GM21529 (cell line): ENCODE measurements around the gene PLEKHM1.

Experiments
- ATAC-seq: cut with Tn5 transposase; IDR thresholded peaks from one replicate; pipeline ENCODE4 v1.9.1; 2021; ENCODE audit not compliant: unreplicated experiment

PLEKHM1 gene

DNA sequence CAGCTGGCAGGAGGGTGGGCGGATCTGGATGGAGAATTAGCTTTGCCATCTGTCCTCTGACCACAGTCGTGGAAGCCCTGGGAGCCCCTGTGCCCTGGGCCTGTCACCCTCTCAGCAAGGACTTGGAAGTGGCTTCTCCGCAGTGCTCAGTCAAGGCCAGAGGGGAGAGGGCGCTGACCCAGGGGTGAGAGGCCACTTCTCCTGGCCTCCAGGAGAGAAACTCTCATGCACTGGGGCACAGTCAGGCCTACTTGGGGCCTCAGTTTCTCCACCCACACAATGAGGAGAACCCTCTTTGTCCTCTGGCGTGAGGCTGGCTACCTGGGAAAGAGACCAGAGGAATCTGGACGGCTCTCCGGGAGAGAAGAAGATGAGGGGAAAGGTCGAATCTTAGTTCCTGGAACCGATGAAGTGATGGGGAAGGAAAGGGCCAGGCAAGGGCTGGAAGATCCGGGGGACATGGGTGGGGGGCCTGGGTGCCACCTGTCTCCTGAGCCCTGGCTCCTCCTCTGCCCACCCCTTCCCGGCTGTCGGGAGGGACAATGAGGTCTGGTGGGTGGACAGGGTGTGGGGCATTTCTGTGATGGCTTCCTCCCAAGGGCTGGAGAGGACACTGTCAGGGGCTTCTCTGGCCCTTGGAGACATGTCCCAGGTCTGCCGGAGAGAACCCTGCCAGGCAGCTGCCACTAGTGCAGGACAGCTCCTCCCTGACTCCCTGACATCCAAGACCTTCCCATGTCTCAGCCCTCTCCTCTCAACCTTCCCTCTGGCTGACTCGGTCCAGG is 48.8 kb downstream of the PLEKHM1 start:
- no peak for ATAC-seq

DNA sequence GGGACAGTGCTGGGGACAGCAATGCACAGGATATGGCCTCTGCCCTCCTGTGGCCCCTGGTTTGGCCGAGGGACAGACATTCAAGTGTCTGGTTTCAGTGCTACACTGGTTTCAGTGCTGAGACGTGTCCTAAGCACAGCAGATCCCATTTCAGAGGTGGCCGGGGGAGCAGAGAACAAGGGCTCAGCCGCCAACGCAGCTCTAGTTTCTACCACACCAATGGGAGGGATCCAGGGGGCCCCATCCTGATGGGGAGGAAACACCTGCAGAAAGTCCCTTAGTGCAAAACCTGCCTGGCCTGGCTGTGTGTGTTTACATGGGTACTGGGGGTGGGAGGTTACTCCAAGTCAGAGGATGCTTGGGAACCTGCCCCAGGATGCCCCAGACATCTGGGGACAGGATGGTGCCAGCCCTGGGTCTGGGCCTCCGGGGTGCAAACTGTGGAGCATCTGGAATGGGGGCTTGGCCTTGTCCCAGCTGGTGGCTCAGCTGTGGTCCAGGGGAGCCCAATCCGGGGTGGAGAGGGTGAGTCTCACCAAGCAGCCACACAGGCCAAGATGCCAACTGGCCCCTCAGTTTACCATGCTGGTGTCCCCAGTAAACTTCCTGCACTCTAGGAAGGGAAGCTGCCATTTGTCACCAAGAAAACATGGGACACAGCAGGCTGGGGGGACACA is 49.5 kb downstream of the PLEKHM1 start:
- ATAC-seq, result peak; percentile 85

DNA sequence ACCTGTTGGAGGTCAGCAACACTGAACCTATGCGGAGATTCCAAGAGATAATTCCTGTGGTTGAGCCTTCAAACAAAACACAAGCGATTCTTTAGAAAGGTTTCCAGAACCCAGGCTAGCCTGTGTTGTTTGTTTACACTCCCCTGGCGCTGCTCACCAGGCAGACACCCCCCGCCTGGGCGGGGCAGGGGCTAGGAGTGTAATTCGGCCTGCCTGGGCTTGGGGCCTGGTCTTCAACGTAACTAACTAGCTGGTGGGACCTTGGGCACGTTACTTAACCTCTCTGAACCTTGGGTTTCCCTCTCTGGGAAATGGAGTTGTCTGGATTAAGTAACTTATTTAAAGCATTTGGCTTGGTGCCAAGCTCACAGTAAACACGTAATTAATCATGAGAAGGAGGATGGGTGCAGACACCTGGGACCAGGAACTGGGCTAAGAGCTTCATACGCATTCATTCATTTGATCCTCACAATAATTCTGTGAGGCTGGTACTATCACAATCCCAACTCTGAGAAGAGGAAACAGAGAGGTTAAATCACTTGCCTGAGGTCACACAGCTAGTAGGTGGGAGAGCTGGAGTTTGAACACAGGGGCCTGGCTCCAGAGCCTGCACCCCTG is 50.3 kb downstream of the PLEKHM1 start:
- ATAC-seq, result no peak

DNA sequence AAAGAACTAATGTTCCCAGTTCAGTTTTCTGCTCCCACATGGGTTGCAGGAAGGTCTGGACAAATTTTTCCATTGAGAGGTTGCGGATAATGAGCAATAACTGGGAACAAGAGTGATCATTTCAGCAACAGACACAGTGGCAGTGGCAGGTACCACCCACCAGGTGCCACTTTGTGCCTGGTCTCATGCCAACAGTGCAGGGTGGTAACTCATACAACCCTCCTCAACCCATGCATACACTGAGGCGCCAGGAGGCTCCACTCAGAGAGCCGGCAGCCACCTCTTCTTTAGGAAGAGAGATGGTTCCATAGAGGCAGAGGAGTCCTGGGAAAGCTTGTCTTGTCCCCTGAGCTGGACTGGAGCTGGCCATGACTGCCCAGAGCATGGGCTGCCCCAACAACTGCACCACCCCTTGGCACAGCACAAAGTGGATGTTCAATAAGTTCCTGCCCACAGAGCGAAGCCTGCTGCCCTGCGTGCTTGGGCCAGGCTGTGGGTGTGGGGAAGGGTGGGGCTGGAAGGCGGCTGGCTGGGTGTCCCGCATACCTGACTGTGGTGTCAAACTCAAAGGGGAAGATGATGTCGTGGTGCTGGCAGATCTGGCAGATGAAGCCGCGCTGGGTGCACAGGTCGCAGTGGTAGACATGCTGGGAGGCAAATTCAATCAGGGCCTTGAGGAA is 51.5 kb downstream of the PLEKHM1 start:
- no peak for ATAC-seq

DNA sequence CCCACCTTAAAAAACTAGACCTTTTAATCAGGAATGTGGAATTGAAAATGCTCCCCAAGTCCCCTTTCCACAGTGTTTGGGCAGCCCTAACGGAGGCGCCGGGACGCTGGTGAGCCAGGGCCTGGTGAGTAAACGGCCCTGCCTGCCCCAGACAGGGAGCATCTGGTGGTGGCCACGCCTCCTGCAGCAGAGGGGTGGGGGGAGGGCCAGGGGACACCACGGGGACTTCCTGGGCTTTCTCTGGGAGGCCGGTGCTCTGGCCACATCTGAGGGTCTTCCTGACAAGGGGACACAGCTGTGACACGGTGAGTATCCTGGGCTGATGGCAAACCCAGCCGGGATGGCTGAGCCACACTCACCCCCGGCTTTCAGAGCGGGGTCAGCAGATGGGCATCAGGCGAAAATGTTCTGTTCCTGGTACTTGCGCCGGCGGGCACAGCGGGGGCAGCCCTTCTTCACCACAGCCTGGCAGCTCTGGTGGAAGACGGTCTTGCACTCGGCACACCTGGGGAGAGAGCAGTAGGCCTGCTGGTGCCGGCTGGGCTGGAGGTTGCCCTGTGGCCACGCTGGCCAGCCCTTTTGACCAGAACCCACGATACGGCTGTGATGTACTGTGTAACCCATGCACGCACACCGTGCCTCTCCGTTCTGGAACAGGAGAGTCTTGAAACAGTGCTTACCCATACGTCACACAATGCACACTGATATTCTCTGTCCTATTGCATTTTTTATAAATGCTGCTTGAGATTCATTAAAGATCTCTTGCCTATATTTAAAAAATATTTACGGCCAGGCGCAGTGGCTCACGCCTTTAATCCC is 52.8 kb downstream of the PLEKHM1 start:
- ATAC-seq, result no peak

DNA sequence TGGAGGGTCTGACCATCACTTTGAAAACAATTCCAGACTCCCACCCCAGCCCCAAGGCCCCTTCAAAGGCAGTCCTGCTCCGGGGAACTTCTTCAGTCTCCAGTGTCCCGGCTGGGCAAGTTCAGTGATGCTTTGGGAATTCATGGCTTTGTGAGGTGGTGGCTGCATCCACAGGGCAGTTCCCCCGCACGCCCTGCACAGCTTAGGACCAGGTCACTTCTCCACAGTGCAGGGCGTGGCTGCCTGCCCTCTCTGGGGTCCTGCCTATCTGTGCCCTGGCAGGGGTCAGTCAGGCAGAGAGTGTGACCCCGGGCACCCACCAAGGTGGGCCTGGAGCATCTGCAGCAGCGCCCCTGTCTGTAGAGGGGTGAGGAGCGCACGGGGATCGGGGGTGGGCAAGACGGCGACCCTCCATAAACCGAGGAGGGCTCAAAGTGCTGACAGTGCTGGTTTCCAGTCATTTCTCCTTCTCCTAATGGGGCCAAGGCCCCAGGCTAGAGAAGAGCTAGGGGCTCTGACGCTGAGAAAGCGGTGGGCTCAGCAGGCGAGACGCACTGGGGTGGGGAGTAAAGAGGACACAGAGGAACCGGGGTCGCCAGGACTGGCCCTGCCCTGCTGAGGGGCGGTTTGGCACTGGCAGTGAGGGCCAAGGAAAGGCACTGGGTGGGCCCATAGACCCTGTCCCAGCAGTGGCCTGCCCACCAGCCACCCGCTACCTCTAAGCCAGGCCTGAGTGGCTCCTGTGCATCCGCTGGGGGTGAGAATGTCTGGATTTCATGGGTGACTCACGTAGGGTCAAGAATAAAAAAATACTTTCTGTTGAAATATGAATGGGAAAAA is 53.7 kb downstream of the PLEKHM1 start:
- no peak for ATAC-seq

DNA sequence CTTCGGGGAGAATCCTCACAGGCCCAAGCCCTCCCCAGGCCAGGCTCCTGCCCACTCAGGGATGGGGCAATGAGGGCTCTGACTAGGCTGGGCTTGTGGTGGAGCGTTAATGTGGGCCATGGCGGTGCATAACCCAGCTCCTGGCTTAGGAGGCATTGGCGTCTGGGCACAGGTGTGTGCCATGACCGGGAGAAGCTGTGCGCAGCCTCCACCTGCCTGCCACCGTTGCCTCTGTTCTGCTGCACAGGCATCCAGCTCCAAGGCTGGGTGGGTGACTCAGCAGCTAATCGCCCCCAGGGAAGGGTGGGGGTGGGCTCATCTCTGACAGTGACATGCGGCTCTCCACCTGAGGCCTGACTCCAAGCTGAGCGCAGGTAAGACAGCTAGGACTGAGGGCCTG is 54.4 kb downstream of the PLEKHM1 start:
- no peak for ATAC-seq

DNA sequence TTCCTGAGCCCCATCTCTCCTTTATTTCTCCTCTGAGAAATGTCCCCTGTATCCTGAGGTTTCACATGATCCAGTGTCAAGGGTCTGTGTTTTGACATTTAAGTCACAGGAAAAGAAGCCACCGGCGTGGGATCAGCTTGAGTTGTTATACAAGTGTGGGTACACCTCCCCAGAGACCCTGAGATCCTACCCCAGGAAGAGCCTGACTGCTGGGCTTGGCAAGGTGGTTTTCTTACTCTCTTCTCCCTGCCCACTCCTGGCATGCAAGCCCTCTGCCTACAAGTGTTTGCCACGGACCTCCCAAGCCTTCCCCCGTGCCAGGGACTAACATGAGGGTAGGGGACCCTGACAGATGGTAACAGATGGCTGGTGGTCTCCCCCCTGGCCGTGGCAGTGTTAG is 55.0 kb downstream of the PLEKHM1 start:
- ATAC-seq, result no peak

DNA sequence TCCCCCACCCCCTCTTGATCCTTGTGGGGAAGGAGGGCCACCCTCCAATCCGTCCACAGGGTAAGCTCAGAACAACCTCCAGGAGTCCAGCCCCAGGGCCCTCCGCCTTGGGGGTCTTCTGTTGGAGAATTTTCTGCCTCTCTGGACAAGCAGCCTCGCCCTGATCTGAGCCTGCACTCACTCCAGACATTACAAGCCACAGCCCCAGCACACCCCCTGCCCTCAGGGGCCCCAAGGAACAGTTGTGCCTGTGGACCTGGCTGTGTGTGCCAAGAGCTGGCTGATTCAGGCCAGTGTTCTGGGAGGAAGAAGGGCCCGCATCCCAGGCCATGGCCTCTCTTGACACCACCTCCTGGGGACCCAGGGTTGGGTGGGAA is 57.4 kb downstream of the PLEKHM1 start:
- ATAC-seq, result no peak

DNA sequence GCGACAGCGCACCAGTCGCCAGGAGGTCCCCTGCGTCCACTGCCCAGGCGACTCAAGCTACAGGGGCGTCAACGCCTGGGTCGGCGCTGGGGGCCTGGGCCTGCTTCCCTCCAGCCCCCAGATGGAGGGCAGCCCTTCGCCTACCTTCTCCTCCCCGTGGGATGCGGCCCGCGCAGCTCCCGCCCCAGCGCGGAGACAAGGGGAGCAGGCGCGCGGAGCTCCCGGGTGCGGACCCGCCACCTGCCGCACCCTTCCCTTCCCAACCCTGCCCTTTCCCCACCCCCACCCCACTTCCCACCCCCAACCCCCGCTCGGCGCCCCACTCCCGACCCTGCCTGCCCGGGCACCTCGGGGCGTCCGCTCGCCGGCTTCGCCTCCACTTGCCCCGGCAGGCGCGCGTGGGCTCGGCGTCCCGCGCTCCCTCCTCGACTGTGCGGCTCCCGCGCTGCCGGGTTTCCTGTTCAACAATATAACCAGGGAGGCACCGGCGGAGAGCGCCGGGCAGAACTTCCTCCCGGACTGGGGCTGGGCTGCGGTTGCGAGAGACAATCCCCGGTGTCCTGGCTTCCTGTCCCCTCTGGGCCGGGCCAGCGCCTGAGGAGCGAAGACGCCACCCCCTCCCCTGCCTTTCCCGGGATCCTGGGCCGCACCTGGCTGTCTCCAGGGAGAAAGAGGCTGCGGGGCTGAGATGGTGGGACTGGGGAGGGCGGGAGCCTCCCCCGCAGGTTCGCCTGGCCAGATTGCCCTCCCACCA is 57.9 kb downstream of the PLEKHM1 start, which contains the start of gene ARHGAP27:
Gene ARHGAP27, minus strand, starts transcription at position 466 of the 754 bp plus-strand sequence. CDS start 2,591 bp downstream, outside the sequence.
- no peak for ATAC-seq

DNA sequence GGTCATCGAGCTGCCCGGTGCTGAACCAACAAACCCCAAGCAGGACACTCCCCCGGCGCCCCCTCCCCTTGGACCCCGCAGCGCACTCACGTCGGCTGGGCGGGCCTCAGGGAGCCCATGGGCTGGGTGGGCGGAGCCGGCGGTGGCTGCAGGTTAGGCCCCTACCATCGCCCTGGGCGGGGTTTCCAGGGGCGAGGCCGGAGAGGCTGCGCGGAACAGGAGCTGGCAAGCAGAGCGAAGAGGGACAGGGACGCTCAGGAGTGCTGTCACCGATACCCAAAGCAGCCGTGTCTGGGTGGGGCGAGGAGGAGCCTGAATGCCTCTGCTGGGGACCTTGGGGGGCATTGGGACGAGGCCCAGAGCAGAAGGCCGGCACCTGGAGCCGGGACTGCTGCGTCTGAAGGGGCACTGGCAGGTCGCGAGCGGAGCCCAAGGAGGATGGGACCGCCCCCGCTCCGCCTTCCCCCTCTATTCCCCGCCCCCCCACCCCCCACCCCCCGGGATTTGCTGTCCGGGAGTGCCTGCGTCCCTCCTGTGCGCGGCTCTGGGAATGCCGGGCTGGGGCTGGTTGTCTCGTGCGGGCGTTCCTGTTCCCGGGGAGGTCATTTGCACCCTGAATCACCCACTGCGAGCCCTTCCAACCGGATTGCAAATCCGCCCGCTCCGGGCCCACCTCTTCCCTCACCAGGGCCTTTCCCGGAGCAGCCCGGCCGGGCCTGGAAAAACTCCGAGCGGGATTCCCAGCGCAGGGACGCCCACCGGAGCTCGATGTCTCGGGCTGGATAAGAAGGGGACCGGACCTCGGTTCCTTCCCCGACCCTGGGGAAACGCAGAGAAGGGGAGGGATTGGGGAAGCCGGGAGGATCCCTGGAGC is 58.8 kb downstream of the PLEKHM1 start:
- no peak for ATAC-seq

DNA sequence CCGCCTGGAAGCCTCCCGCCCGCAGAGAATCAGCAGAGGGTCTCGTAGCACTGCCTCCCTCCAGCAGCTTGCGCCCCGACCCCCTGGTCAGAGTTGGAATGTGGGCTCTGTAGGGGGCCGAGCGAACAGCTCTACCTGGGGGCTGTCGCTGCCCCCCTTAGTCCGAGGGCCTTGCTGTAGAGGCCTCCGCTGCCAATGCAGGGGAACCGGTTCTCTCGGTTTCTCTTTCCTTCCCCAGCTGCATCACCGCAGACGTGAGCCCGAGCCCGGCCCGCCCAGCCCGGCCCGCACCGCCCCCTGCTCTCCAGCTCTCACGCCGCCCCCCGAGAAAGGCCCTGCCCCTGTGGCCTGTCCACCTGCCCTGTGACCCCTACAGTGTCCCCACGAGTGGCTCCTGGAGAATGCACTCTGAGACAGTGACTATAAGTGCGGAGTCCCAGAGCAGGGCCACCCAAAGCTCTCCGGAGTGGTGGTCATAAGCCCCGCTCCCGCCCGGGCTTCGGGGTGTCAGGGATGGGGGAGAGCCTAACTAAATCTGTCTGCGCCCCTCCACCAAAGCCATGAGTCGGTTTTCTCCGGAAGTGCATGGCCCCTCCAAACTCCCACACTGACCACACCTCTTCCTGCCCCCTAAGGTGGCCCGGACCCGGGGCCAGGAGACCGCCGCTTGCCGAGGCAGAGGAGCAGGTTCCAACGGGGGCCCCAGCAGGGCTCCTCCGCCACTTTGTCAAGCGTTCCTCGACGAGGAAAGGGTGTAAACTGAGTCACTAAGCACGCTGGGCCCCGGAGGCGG is 59.6 kb downstream of the PLEKHM1 start:
- no peak for ATAC-seq

DNA sequence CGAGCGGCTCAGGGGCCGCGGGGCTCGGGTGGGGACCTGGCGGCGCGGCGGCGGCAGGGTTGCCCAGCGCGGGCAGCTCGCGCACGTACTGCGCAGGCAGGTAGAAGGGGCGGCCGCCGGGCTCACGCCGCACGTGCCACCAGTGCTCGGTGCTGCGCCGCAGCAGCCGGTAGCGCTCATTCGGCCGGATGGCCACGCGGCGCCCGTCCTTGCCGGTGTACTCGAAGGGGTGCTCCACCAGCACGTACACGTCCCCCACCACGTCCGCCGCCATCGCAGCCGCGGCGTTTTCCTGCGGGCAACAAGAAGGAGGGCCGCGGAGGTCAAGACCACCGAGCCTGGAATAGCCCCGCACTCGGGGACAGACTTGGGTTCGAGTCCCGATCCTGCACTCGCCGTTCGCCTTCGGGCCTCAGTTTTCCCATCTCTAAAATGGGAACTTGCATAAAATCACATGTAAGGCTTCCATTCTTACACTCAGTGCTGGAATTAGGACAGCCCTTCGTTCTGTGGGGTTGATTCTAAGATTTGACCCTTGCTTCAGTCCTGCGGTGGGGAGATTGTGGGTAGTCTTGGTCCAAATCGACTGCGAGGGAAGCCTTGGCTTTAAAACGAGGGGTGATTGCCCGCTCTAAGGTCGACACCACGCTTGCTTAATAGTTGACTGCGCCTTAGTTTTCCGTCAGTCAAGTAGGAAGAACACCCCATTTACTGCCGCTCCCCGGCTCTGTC is 60.3 kb downstream of the PLEKHM1 start:
- no peak for ATAC-seq

DNA sequence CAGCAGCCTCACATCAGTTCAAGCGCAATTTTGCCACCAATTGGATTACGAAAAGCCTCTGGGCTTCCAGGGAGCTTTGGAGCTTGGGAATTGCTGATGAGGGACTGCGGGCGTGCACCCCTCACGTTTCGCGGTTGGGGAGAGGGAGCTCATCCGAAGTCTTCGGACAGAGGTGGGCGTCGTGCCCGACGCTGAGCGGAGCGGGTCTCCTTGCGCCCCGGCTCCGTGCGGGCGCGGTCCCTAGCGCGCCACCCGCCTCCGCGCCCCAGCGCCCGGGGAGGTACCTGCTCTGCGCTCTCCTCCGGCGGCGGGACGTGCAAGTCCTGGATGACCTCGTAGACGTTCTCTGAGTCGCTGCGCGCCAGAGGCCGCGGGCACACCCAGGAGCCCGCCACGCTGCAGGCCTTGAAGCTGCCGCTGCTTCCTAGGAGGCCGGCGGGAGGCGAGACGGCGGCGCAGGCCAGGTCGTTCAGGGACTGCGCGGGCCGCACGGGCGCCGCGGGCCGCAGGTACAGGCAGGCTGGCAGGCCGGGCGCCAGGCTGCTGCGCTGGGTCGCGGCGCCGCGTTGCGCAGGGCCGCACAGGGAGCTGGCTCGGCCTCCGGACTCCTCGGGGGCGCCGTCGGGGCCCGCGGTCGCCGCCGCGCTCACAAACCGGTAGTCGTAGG is 61.0 kb downstream of the PLEKHM1 start:
- ATAC-seq, result no peak

DNA sequence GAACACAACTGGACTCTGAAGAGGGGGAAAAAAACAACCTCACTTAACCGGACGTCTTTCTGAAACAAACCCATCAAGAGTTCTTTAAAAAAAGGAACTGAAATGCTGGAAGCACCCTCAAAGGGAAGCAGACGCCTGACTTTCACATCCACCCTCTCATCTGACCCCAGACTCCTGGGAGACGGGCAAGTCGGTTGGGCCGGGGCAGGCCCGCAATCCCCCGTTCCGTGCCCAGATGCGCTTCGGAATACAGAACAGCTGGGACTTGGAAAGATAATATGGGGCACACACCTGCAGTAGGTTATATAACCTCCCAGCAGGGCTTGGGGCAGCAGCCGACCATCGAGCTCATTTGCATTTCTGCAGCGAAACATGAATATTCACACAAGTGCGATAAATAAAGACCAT is 61.6 kb downstream of the PLEKHM1 start:
- ATAC-seq, result no peak

DNA sequence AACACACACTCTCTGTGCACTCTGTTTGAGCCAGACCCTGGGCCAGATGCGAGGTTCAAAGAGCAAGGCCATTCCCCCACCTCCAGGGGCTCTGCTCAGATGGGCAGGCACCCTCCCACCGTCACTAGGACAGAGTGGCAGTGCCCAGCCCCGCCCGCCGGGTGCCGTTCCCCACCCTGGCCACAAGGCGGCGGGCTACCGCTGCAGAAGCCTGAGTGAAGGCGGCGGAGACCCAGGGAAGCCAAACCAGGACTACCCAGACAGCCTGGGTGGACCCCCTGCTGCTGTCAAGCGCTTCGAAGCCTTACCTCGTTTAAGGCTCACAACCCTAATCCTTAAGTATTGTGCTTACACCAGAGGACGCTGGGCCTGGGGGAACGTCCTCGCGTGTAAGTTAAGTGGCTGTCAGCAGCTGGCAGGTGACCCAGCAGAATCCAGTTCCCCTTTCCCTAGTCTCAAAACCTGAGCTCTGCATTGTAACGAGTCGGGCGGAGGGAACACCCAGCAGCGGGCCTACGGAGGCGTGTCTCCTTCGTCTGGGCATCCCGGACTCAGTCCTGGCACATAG is 62.4 kb downstream of the PLEKHM1 start:
- peak; percentile 42 for ATAC-seq
